HG03469 (cell line): ENCODE results near the gene KIRREL3.
A peak's percentile ranks its signal among the peaks of the same experiment; 100 is the strongest.

Source experiments
- ATAC-seq: cut with Tn5 transposase; IDR thresholded peaks from one replicate; pipeline ENCODE4 v1.9.1; 2021; ENCODE audit warnings: mild to moderate bottlenecking, moderate library complexity, moderate number of reproducible peaks; ENCODE audit not compliant: unreplicated experiment

The KIRREL3 gene

GRCh38 chr11:126464796-126465195 is 535.8 kb downstream of the KIRREL3 start:
- no peak for ATAC-seq

DNA sequence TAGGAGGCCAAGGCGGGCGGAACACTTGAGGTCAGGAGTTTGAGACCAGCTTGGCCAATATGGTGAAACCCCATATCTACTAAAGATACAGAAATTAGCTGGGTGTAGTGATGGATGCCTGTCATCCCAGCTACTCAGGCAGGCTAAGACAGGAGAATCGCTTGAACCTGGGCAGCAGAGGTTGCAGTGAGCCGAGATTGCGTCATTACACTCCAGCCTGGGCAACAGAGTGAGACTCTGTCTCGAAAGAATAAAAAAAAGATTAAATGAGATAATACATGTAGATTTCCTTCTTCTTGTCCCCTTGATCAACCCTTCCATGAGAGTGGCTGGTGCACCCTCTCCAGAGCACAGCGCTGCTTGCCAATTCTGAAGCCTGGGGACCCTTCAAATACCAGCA is 538.1 kb downstream of the KIRREL3 start:
- ATAC-seq: no peak

DNA sequence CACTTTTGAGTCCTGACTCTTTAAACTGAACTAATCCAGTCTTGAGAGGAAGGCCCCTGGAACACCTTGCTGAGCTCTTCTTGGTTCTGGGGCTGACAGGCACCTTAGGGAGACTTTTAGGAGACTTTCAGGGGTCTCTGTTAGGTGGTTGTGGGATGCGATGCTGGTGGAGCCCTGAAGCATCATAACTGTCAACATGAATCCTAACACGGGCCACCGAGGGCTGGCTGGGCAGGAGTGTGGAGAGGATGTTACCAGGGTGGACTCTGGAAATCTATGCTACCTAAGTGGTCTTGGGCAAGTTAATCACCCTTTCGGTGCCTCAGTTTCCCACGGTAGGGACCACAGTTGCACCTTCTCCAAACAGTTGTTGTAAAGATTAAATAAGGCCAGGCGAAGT is 538.6 kb downstream of the KIRREL3 start:
- ATAC-seq: no peak

GRCh38 chr11:126461096-126461440 is 539.5 kb downstream of the KIRREL3 start:
- ATAC-seq: no peak

GRCh38 chr11:126460417-126461095 is 540.0 kb downstream of the KIRREL3 start:
- no peak for ATAC-seq

DNA sequence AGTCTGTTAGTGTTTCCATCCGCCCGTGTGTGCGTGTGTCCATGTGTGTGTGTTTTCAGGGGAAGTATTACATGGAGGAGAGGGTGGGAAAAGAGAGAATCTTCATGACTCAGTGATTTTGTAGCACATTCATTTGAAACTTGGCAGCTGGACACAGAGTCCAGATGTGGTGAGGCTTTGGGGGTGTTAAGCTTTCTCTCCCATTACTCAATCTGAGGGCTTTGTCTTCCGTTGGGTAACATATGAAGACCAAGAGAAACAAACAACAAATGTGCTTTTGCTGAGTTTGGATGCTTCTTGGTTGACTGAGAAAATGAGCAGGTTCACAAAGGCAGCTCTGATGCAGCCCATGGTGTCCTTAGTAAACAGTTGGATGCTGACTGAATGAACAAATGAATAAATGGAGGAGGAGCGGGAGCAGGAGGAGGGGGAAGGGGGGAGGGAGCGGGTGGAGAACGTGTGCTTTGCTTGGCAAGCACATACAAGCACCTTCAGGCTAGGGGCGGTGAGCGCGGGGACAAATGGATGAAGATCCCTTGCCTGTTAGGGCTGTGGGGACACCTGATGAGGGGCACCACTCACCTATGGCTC is 540.8 kb downstream of the KIRREL3 start:
- ATAC-seq: no peak

- no peak for ATAC-seq
Observed at GRCh38 chr11:126457817-126458216, 542.8 kb downstream of the KIRREL3 start.

- ATAC-seq: no peak
Observed at GRCh38 chr11:126456783-126457542, 543.6 kb downstream of the KIRREL3 start.

GRCh38 chr11:126456089-126456488 is 544.5 kb downstream of the KIRREL3 start:
- ATAC-seq: no peak

DNA sequence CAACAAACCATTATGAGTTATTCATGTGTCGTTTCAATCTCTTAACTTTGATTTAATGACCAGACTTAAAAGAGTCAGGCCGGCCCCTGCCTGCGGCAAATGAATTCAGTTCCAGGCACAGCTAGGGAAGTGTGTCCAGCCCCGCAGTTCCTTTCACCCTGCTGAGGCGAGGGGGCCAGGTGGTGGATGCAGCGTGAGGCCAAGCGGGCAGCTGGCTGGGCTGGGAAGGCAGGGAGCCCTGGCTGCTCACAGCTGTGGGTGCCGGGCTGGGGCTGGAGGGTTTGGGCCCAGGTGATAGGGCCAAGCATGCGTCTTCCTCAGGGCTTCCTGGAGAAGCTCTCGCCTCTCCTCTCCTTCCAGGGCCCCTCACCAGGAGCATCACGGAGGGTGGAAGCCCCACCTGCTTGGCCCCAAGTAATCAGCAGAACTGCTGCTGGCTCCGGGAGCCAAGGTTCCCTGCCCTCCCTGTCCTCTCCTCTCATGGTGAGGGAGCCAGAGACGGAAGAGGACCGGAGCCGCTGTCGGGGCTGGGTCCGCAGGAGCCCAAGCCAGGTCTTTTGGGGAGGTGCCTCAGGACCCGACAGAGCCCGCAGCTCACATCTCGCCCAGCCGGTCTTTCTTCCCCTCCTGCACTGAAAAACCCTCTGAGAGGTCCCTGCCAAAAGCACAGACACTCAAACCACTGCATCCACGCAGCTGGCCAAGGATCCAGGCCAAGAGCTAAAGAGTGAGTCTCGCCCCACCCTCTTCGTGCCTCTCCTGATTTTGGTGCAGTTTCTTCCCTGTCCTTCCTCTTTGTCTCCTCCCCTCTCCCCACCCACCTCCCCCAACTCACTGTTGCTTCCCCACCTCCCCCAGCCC is 548.1 kb downstream of the KIRREL3 start:
- ATAC-seq: no peak

- ATAC-seq: no peak
Observed at GRCh38 chr11:126451211-126451802, 549.3 kb downstream of the KIRREL3 start.

DNA sequence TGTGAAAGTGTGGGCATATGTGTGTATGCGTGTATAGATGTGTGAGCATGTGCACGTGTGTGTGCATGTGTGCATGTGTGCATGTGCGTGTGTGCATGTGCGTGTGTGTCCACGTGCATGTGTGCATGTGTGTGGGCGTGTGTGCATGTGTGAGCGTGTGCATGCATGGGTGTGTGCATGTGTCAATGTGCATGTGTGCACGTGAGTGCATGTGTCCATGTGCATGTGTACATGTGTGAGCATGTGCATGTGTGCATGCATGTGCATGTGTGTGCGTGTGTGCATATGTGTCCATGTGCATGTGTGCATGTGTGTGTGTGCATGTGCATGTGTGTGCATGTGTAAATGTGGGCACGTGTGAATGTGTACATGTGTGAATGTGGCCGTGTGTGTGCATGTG is 549.8 kb downstream of the KIRREL3 start:
- no peak for ATAC-seq

DNA sequence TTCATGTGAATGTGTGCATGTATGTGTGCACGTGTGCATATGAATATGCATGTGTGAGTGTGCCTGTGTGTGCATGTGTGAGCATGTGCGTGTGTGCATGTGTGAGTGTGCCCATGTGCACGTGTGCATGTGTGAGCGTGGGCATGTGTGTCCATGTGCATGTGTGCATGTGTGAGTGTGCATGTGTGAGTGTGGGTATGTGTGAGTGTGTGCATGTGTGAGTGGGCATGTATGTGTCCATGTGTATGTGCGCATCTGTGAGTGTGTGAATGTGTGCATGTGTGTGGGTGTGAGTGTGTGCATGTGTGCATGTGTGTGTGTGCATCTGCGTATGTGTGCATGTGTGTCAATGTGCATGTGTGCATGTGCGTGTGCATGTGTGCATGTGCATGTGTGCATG is 550.4 kb downstream of the KIRREL3 start:
- no peak for ATAC-seq

DNA sequence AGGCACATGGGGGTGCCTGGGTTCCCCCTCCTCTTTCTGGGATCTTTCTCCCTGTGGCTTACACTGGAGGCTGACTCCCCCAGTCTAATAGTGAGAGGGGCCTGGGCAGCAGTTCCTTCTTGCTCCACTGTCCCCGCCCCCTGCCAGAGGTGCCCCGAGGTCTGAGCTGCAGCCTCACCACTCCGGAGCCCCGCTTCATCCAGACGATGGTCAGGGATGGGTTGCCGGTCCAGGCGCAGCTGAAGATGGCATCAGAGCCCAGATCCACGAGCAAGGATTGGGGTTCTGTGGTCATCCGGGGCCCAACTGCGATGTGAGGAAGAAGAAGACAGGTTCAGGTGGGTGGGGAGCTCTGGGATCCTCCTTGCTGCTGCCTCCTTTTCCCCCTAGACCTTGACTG is 554.0 kb downstream of the KIRREL3 start:
- ATAC-seq: no peak

DNA sequence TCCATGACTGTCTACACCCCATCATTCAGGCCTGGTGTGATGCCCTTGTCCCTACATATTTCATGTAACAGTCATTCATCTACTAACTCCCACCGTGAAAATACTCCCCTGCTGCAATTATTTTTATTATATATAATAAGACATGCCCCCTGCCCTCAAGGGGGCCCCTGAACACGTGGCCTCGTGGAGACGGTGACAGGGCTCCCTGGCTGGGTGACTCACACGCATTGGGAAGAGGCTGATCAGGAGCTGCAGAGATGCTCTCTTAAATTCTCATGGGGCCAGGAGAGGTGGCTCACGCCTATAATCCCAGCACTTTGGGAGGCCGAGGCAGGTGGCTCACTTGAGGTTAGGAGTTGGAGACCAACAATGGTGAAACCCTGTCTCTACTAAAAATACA is 556.5 kb downstream of the KIRREL3 start:
- ATAC-seq: no peak

- ATAC-seq: no peak
Observed at GRCh38 chr11:126443120-126443519, 557.5 kb downstream of the KIRREL3 start.

- peak; percentile 45 for ATAC-seq
Observed at GRCh38 chr11:126440792-126441514, 559.6 kb downstream of the KIRREL3 start.

DNA sequence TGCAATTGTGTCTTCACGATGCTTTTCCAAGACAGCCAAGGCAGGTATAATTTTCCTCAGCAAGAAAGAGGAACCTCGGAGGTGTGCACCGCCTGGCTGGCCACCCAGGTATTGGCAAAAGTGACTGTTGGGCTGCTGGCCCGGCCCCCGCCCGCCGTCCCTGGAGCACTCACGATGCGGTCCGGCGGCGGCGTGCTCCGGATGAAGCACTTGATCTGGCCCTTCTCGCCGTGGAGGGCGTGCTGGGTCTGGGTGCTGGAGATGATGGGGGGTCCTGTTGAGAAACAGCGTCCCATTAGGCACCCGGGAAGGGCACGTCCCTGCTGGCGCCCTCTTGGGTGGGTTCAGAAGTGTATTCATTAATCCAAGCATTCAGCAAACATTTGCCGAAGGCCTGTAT is 560.3 kb downstream of the KIRREL3 start:
- no peak for ATAC-seq

GRCh38 chr11:126438691-126439090 is 561.9 kb downstream of the KIRREL3 start:
- ATAC-seq: no peak

- ATAC-seq: no peak
Observed at GRCh38 chr11:126438272-126438671, 562.3 kb downstream of the KIRREL3 start.
